Osteocyte (in vitro differentiated cells): ENCODE data around the gene KLF2. TPM values are rescaled to one million over a fixed set of nuclear protein-coding genes. Genes with fewer than 3 reads are reported as not detected.

Experiments
- DNase-seq: peaks from one replicate; pipeline ENCODE4 v3.0.0; 2021; ENCODE audit warnings: mixed read lengths; ENCODE audit not compliant: unreplicated experiment; ENCODE audit errors: extremely low spot score
- H3K27ac Mint-ChIP-seq: one replicate; pipeline ENCODE4 v1.8.0; 2021; ENCODE audit warnings: mild to moderate bottlenecking, mixed read lengths; ENCODE audit not compliant: unreplicated experiment
- H3K27me3 Mint-ChIP-seq: one replicate; pipeline ENCODE4 v1.8.0; 2021; ENCODE audit warnings: mixed read lengths; ENCODE audit not compliant: unreplicated experiment
- H3K36me3 Mint-ChIP-seq: one replicate; pipeline ENCODE4 v1.8.0; 2021; ENCODE audit warnings: mixed read lengths; ENCODE audit not compliant: unreplicated experiment
- H3K4me1 Mint-ChIP-seq: one replicate; pipeline ENCODE4 v1.8.0; 2021; ENCODE audit warnings: mixed read lengths; ENCODE audit not compliant: unreplicated experiment
- H3K4me3 Mint-ChIP-seq: one replicate; pipeline ENCODE4 v1.8.0; 2021; ENCODE audit warnings: mild to moderate bottlenecking, moderate library complexity, mixed read lengths; ENCODE audit not compliant: unreplicated experiment
- H3K9me3 Mint-ChIP-seq: one replicate; pipeline ENCODE4 v1.8.0; 2021; ENCODE audit warnings: mixed read lengths; ENCODE audit not compliant: unreplicated experiment
- CTCF ChIP-seq: fragments of 200-600 bp; sonication (generic); IDR thresholded peaks from 2 replicates; pipeline ENCODE4 v1.5.0; 2021; ENCODE audit warnings: antibody characterized with exemption, mild to moderate bottlenecking, moderate library complexity
- total RNA-seq: library from RNA; stranded (reverse); gene quantifications from 2 replicates; pipeline ENCODE4 v1.2.1, GENCODE V29; 2021

Gene KLF2
- total RNA-seq, 1 donor from 2014 or later = 55.5 TPM

GRCh38 chr19:16360738-16361137 lies 36.1 kb downstream of the KLF2 start:
- no peak for TF ChIP-seq CTCF

DNA sequence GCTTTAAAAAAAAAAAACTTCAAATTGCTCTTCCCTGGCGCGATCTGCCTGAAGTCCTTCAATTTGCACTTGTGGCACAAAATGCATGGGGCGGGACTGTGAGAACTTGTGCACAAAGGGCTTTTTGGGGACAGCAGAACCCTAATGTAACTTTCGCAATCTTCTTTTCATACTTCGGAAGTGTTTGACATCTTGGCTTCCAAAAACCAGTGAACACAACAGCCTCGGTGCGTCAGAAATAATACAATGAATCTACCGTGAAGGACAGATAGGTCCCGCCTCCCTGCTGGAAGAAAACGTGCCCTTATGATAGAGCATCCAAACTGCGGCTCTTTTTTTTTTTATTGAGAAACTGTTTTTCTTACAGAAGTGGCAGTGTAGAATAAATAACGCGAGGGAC lies 36.6 kb downstream of the KLF2 start:
- no peak overlapping the region for H3K27ac Mint-ChIP-seq
- H3K4me3 Mint-ChIP-seq = no peak overlapping the region
- no peaks in the 10 kb centered on the region for H3K27me3 Mint-ChIP-seq
- TF ChIP-seq CTCF = no peak
- peaks cover 3% of the 10 kb centered on the region for H3K4me1 Mint-ChIP-seq
- H3K9me3 Mint-ChIP-seq = no peaks in the 10 kb centered on the region
- H3K36me3 Mint-ChIP-seq = peaks cover 10% of the 10 kb centered on the region
- no peak for DNase-seq

More at GRCh38 chr19:16360738-16361137, 36.1 kb downstream of the KLF2 start:
- no peak overlapping the region for H3K4me3 Mint-ChIP-seq
- H3K4me1 Mint-ChIP-seq = peaks cover 3% of the 10 kb centered on the region
- H3K27me3 Mint-ChIP-seq = no peaks in the 10 kb centered on the region
- no peaks in the 10 kb centered on the region for H3K9me3 Mint-ChIP-seq
- H3K27ac Mint-ChIP-seq = no peak overlapping the region
- DNase-seq = no peak
- peaks cover 10% of the 10 kb centered on the region for H3K36me3 Mint-ChIP-seq

- Mint-ChIP-seq H3K27me3 (no peaks in the 10 kb centered on the region), H3K27ac (no peak overlapping the region), H3K36me3 (peaks cover 10% of the 10 kb centered on the region), H3K4me1 (no peaks in the 10 kb centered on the region), H3K9me3 (no peaks in the 10 kb centered on the region), H3K4me3 (no peak overlapping the region)
- TF ChIP-seq CTCF = no peak
- no peak for DNase-seq
Observed at GRCh38 chr19:16361926-16362325, 37.3 kb downstream of the KLF2 start.

GRCh38 chr19:16363133-16363851 lies 38.7 kb downstream of the KLF2 start:
- Mint-ChIP-seq H3K4me3 (no peak overlapping the region), H3K36me3 (peaks cover 10% of the 10 kb centered on the region), H3K27me3 (no peaks in the 10 kb centered on the region), H3K27ac (no peak overlapping the region), H3K4me1 (no peaks in the 10 kb centered on the region), H3K9me3 (no peaks in the 10 kb centered on the region)
- no peak for TF ChIP-seq CTCF
- no peak for DNase-seq

- DNase-seq = no peak
- no peaks in the 10 kb centered on the region for H3K9me3 Mint-ChIP-seq
- no peak overlapping the region for H3K27ac Mint-ChIP-seq
- H3K4me3 Mint-ChIP-seq = no peak overlapping the region
- TF ChIP-seq CTCF = no peak
- H3K4me1 Mint-ChIP-seq = no peaks in the 10 kb centered on the region
- H3K27me3 Mint-ChIP-seq = no peaks in the 10 kb centered on the region
- H3K36me3 Mint-ChIP-seq = peaks cover 9% of the 10 kb centered on the region
Observed at GRCh38 chr19:16363852-16364230, 39.2 kb downstream of the KLF2 start.
